CD4-positive, alpha-beta T cell (primary cell): ENCODE data around the gene MAP1B. TPM values are rescaled to one million over a fixed set of nuclear protein-coding genes. Genes with fewer than 3 reads are reported as not detected.

Experiments
- ATAC-seq: fragments of 200-7000 bp; cut with Tn5 transposase; one replicate; pipeline ENCODE4 v1.10.0; 2022; ENCODE audit warnings: mild to moderate bottlenecking; ENCODE audit not compliant: poor library complexity
- CTCF ChIA-PET: fragments of 350-600 bp; sonication (Branson Sonifier 250); formaldehyde crosslinking; loops from one replicate; lab custom pipeline; 2021; ENCODE audit warnings: antibody characterized with exemption, inconsistent platforms; lab: Charles Lee
- POLR2A ChIA-PET: fragments of 350-600 bp; sonication (Branson Sonifier 250); formaldehyde crosslinking; loops from one replicate; lab custom pipeline; 2021; ENCODE audit warnings: antibody characterized with exemption, inconsistent platforms; lab: Charles Lee
- DNase-seq, 14 experiments: peaks; one replicate each; pipeline ENCODE4 v3.0.0-alpha.2; 2013 to 2020; ENCODE audit warnings: mixed read lengths in 2 of 14
- H3K27ac ChIP-seq, 2 donors: one replicate each; pipeline versions ENCODE4 v1.5.1 to v1.7.0; 2013; ENCODE audit warnings: low read length in 2 of 2, low read depth in 1 of 2, mild to moderate bottlenecking in 1 of 2
- H3K27me3 ChIP-seq, 2 experiments: 1 replicate in 1 of 2; 2 replicates in 1 of 2; pipeline versions ENCODE4 v1.6.1 to v1.7.0; 2013; ENCODE audit warnings: low read length in 2 of 2, control low read depth in 1 of 2, mild to moderate bottlenecking in 1 of 2, moderate library complexity in 1 of 2; ENCODE audit not compliant: insufficient read depth in 2 of 2, control insufficient read depth in 1 of 2
- H3K36me3 ChIP-seq: one replicate; pipeline ENCODE4 v1.6.1; 2013; ENCODE audit warnings: low read length, control low read depth; ENCODE audit not compliant: insufficient read depth
- H3K4me1 ChIP-seq: one replicate; pipeline ENCODE4 v1.6.1; 2013; ENCODE audit warnings: low read length, control low read depth; ENCODE audit not compliant: insufficient read depth
- H3K4me3 ChIP-seq: one replicate; pipeline ENCODE4 v1.5.1; 2013; ENCODE audit warnings: mild to moderate bottlenecking, low read length, moderate library complexity
- H3K9me3 ChIP-seq, 2 experiments: 1 replicate in 1 of 2; 2 replicates in 1 of 2; pipeline versions ENCODE4 v1.6.1 to v1.7.0; 2013; ENCODE audit warnings: low read length in 2 of 2, mild to moderate bottlenecking in 2 of 2, control low read depth in 1 of 2, moderate library complexity in 1 of 2; ENCODE audit not compliant: control insufficient read depth in 1 of 2, insufficient read depth in 1 of 2
- H3K27ac Mint-ChIP-seq: one replicate; pipeline ENCODE4 v1.8.0; 2020; ENCODE audit warnings: mixed read lengths
- H3K27me3 Mint-ChIP-seq: one replicate; pipeline ENCODE4 v1.8.0; 2021; ENCODE audit warnings: mixed read lengths
- H3K36me3 Mint-ChIP-seq: one replicate; pipeline ENCODE4 v1.8.0; 2021; ENCODE audit warnings: low read depth, mixed read lengths
- H3K4me1 Mint-ChIP-seq: one replicate; pipeline ENCODE4 v1.8.0; 2021; ENCODE audit warnings: low read depth, mixed read lengths
- H3K4me3 Mint-ChIP-seq: one replicate; pipeline ENCODE4 v1.8.0; 2020; ENCODE audit warnings: mild to moderate bottlenecking, mixed read lengths
- H3K9me3 Mint-ChIP-seq: one replicate; pipeline ENCODE4 v1.8.0; 2020; ENCODE audit warnings: mixed read lengths
- intact Hi-C, 2 experiments: fragments of 100-400 bp; cut with DNase I in 1 of 2; cut with micrococcal nuclease in 1 of 2; formaldehyde crosslinking; loops; one replicate each; pipeline versions ENCODE4 v1.15.1 to v1.9.0; 2023 to 2025; cut with DNase I, micrococcal nuclease
- total RNA-seq, 174 experiments: library from RNA in 2 of 174; stranded (reverse) in 2 of 174; gene quantifications; one replicate each; pipeline ENCODE4 v1.2.3 and lab custom pipeline; 2021 to 2026
- TF ChIP-seq, protein P1 (sequence below): fragments of 200-600 bp; IDR thresholded peaks from one replicate; pipeline ENCODE4 v1.8.0; 2022; ENCODE audit warnings: antibody characterized with exemption, mild to moderate bottlenecking

Gene MAP1B
- total RNA-seq, 2 experiments from 2014 or later = 0.03 to 0.06 TPM

DNA sequence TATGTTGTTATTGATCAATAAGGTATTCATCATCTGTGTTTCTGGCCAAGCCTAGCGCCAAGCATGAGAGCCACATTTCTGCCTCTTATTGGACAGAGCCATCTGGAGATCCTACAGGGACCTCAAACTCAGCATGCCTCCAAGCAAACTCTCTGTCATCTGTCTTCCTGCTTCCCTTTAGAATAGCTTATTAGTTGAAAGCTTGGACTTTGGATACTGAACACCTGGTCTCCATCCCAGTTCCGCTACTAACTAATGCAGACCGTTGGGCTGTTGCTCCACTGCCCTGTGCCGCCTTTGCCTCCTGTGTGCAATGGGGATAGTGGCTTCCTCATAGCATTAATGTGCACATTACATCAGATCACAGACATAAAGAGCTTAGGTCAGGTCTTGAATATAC, 65.5 kb downstream of the MAP1B start:
- no peak overlapping the region for H3K4me3 ChIP-seq
- Mint-ChIP-seq H3K27ac (no peak overlapping the region), H3K27me3 (peaks cover 26% of the 10 kb centered on the region), H3K4me3 (no peak overlapping the region), H3K36me3 (no peaks in the 10 kb centered on the region), H3K9me3 (no peaks in the 10 kb centered on the region), H3K4me1 (no peaks in the 10 kb centered on the region)
- no peak for ATAC-seq
- intact Hi-C loops = no loop called here
- H3K27me3 ChIP-seq = peaks cover 3 to 12% of the 10 kb centered on the region in 2 experiments
- H3K36me3 ChIP-seq = no peaks in the 10 kb centered on the region
- ChIA-PET CTCF (no interaction called here), POLR2A (no interaction called here)
- no peaks in the 10 kb centered on the region for H3K4me1 ChIP-seq
- no peaks in the 10 kb centered on the region for H3K9me3 ChIP-seq
- DNase-seq = no peak
- no peak overlapping the region for H3K27ac ChIP-seq
- TF ChIP-seq, protein P1, sequence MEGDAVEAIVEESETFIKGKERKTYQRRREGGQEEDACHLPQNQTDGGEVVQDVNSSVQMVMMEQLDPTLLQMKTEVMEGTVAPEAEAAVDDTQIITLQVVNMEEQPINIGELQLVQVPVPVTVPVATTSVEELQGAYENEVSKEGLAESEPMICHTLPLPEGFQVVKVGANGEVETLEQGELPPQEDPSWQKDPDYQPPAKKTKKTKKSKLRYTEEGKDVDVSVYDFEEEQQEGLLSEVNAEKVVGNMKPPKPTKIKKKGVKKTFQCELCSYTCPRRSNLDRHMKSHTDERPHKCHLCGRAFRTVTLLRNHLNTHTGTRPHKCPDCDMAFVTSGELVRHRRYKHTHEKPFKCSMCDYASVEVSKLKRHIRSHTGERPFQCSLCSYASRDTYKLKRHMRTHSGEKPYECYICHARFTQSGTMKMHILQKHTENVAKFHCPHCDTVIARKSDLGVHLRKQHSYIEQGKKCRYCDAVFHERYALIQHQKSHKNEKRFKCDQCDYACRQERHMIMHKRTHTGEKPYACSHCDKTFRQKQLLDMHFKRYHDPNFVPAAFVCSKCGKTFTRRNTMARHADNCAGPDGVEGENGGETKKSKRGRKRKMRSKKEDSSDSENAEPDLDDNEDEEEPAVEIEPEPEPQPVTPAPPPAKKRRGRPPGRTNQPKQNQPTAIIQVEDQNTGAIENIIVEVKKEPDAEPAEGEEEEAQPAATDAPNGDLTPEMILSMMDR = no peak

DNA sequence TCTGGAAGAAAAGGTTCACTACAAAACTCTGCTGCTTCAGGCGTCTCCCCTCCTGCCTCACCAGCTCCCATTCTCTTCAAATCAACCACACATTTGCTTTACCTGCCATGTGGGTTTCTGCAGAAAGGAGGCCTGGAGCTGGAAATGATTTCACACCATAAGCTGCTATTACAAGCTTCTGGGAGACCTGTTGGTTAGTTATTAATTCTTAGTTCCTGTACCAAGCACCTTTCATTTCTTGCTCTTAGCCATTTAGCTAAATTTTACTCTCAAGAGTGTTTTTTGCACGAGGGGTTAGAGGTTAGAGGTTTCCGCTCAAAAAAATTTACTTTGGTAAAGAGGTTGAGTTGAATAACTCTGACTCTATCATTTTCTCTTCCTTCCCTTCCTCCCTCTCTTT, 70.3 kb downstream of the MAP1B start:
- Histone ChIP-seq H3K9me3 (no peaks in the 10 kb centered on the region), H3K27ac (no peak overlapping the region)
- no peaks in the 10 kb centered on the region for H3K9me3 Mint-ChIP-seq

DNA sequence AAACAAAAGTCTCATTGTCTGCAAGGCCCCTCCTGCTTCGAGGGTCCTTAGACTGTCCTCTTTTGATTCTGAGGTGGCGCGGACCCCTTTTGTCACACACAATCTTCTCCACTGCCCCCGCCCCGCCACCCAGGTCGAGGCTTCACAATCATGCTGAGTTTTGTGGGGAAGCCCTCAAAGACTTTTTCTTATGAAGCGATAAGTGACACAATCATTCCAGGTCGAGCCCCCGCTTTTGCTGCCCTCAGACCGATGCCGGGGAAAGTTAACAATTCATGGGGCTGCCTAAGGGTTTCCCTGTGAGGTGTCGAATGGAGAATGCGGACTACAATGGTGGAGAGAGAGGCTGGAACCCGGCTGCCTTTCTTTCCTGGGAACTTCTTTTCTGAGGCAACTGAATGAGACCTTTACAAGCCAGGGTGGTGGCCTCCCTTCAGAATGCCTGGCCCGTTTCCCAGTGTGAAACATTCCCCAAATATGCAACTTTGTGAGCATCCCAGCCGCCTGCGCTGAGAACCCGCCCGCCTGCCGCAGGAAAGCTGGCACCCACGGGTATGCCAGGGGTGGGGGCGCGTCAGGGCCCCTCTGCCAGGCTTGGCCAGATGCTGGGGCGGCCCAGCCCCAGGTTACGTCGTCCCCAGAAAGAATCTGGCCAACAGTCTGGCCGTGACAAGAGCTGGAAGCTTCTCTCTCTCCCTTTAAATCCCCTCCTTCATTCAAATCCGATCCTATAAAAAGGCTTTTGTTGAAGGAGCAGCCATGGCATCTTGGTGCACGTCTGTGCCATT, 71.9 kb downstream of the MAP1B start:
- CTCF ChIA-PET = no interaction called here
- no peak overlapping the region for H3K27ac ChIP-seq
- no peaks in the 10 kb centered on the region for H3K36me3 Mint-ChIP-seq

More for the DNA sequence above, 70.3 kb downstream of the MAP1B start:
- no peak for DNase-seq
- ChIA-PET POLR2A (no interaction called here), CTCF (no interaction called here)
- Histone ChIP-seq H3K4me3 (no peak overlapping the region), H3K36me3 (no peaks in the 10 kb centered on the region), H3K27me3 (peaks cover 4 to 5% of the 10 kb centered on the region in 2 experiments), H3K4me1 (no peaks in the 10 kb centered on the region)
- intact Hi-C loops = no loop called here
- TF ChIP-seq, protein P1 = no peak
- no peaks in the 10 kb centered on the region for H3K4me1 Mint-ChIP-seq
- ATAC-seq = no peak
- H3K4me3 Mint-ChIP-seq = no peak overlapping the region
- peaks cover 22% of the 10 kb centered on the region for H3K27me3 Mint-ChIP-seq
- no peak overlapping the region for H3K27ac Mint-ChIP-seq
- H3K36me3 Mint-ChIP-seq = no peaks in the 10 kb centered on the region

More for the DNA sequence above, 71.9 kb downstream of the MAP1B start:
- H3K9me3 ChIP-seq = no peaks in the 10 kb centered on the region
- DNase-seq (no peak), ATAC-seq (no peak)
- intact Hi-C loops = no loop called here
- no peaks in the 10 kb centered on the region for H3K4me1 Mint-ChIP-seq
- no peaks in the 10 kb centered on the region for H3K4me1 ChIP-seq
- H3K4me3 ChIP-seq = no peak overlapping the region
- H3K27ac Mint-ChIP-seq = no peak overlapping the region
- no peak overlapping the region for H3K4me3 Mint-ChIP-seq
- H3K36me3 ChIP-seq = no peaks in the 10 kb centered on the region
- POLR2A ChIA-PET = no interaction called here
- TF ChIP-seq, protein P1 = no peak
- H3K27me3 ChIP-seq = peaks cover 5% of the 10 kb centered on the region in 2 experiments
- H3K27me3 Mint-ChIP-seq = peaks cover 31% of the 10 kb centered on the region
- no peaks in the 10 kb centered on the region for H3K9me3 Mint-ChIP-seq
